ENCODE results near the gene ADPRHL1. TPM values are rescaled to one million over a fixed set of nuclear protein-coding genes. Genes with fewer than 3 reads are reported as not detected.
A peak's percentile ranks its signal among the peaks of the same experiment; 100 is the strongest.

ADPRHL1 gene
- total RNA-seq, 1 donor from 2014 or later = 0.62 TPM

- H3K4me1 Mint-ChIP-seq (ENCODE audit: low read depth) = peaks cover 62% of the 10 kb centered on the region
- DNase-seq (ENCODE audit: low spot score) = peak; percentile 22
These were observed 36.5 kb upstream of the ADPRHL1 start for GRCh38 chr13:113489549-113490495.

GRCh38 chr13:113489171-113489548 lies 35.9 kb upstream of the ADPRHL1 start:
- H3K9me3 Mint-ChIP-seq = no peaks in the 10 kb centered on the region
- intact Hi-C loops (cut with micrococcal nuclease) = no loop called here
- peaks cover 17% of the 10 kb centered on the region for H3K36me3 Mint-ChIP-seq (ENCODE audit: low read depth)
- H3K27me3 Mint-ChIP-seq (ENCODE audit: insufficient read depth) = peaks cover 3% of the 10 kb centered on the region
- peaks cover 58% of the 10 kb centered on the region for H3K4me1 Mint-ChIP-seq (ENCODE audit: low read depth)
- H3K4me3 Mint-ChIP-seq = peak overlapping the region; percentile 90
- DNase-seq (ENCODE audit: low spot score) = no peak
- peak overlapping the region; percentile 73 for H3K27ac Mint-ChIP-seq

More at GRCh38 chr13:113489549-113490495, 36.5 kb upstream of the ADPRHL1 start:
- H3K4me3 Mint-ChIP-seq = peak overlapping the region; percentile 90
- H3K9me3 Mint-ChIP-seq = no peaks in the 10 kb centered on the region
- peaks cover 16% of the 10 kb centered on the region for H3K36me3 Mint-ChIP-seq (ENCODE audit: low read depth)
- intact Hi-C loops (cut with micrococcal nuclease) = loop anchor here (1.0 to 2.0 kb wide), 2 partner anchors 279 to 548 kb away; no protein-coding TSS in a partner anchor
- H3K27me3 Mint-ChIP-seq (ENCODE audit: insufficient read depth) = peaks cover 3% of the 10 kb centered on the region
- H3K27ac Mint-ChIP-seq = peak overlapping the region; percentile 73

GRCh38 chr13:113488283-113488682 lies 35.0 kb upstream of the ADPRHL1 start:
- peaks cover 3% of the 10 kb centered on the region for H3K27me3 Mint-ChIP-seq (ENCODE audit: insufficient read depth)
- H3K4me1 Mint-ChIP-seq (ENCODE audit: low read depth) = peaks cover 49% of the 10 kb centered on the region
- intact Hi-C loops (cut with micrococcal nuclease) = no loop called here
- peaks cover 16% of the 10 kb centered on the region for H3K36me3 Mint-ChIP-seq (ENCODE audit: low read depth)
- H3K4me3 Mint-ChIP-seq = peak overlapping the region; percentile 90
- H3K27ac Mint-ChIP-seq = no peak overlapping the region
- H3K9me3 Mint-ChIP-seq = no peaks in the 10 kb centered on the region
- DNase-seq (ENCODE audit: low spot score) = no peak

GRCh38 chr13:113486698-113487097 lies 33.4 kb upstream of the ADPRHL1 start:
- peaks cover 3% of the 10 kb centered on the region for H3K27me3 Mint-ChIP-seq (ENCODE audit: insufficient read depth)
- no peak overlapping the region for H3K27ac Mint-ChIP-seq
- DNase-seq (ENCODE audit: low spot score) = no peak
- peaks cover 15% of the 10 kb centered on the region for H3K36me3 Mint-ChIP-seq (ENCODE audit: low read depth)
- peaks cover 38% of the 10 kb centered on the region for H3K4me1 Mint-ChIP-seq (ENCODE audit: low read depth)
- intact Hi-C loops (cut with micrococcal nuclease) = no loop called here
- H3K9me3 Mint-ChIP-seq = no peaks in the 10 kb centered on the region
- H3K4me3 Mint-ChIP-seq = no peak overlapping the region

DNA sequence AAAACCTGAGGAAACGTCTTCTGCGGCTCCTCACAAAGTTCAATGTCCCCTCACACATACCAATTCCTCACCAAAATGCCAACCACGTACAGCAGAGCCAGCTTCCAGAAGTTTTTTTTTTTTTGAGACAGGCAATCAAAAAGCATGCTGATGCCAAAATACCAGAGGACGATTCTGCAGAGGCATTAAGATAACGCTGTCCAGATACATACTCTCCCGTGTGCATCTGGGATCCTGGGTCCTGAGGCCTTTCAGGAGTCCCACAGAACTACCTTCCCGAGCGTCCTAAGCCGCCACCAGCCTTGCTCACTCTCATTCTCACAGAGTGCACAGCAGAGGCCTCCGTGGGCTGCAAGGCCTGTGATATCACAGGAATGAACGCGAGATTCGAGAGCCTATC lies 32.3 kb upstream of the ADPRHL1 start:
- H3K27ac Mint-ChIP-seq = no peak overlapping the region
- H3K36me3 Mint-ChIP-seq (ENCODE audit: low read depth) = peaks cover 16% of the 10 kb centered on the region
- no peak for DNase-seq (ENCODE audit: low spot score)
- H3K4me3 Mint-ChIP-seq = no peak overlapping the region
- H3K9me3 Mint-ChIP-seq = no peaks in the 10 kb centered on the region
- peaks cover 3% of the 10 kb centered on the region for H3K27me3 Mint-ChIP-seq (ENCODE audit: insufficient read depth)
- H3K4me1 Mint-ChIP-seq (ENCODE audit: low read depth) = peaks cover 37% of the 10 kb centered on the region
- intact Hi-C loops (cut with micrococcal nuclease) = no loop called here

DNA sequence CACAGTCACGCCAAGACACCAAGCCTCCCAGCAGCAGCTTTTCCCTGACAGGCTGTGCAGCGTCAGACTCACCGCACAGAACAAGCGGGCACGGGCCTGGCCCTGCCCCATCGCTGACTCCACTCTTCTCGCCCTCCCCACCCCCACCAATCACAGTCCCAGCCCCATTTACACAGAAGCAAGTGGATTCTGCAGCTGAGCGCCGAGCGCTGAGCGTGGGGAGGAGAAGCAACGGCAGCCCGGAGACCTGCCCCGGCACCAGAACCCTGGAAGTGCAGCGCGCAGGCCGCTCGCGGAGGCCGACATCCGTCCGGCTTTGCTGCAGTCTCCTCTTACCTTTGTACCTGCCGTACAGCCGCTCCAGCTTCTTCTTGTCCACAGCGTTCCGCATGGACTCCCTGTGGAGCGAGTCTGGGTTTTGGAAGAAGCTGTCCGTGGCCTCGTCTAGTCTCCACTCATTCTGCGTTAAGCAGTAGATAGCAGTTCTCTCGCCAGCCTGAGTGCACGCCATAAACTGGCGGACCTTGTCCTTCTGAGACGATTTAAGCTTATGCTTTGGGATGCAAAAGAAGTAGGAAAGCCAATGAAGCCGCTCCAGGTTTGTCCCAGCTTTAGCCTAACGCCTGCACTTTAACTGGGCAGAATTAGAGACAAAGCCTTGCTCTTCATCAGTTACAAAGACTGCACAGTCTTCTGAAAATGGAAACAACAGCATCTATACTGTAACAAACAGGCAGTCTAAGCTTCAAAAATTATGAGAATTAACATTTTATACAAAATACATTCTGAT lies 30.4 kb upstream of the ADPRHL1 start:
- no peak overlapping the region for H3K4me3 Mint-ChIP-seq
- peaks cover 16% of the 10 kb centered on the region for H3K36me3 Mint-ChIP-seq (ENCODE audit: low read depth)
- H3K4me1 Mint-ChIP-seq (ENCODE audit: low read depth) = peaks cover 23% of the 10 kb centered on the region
- no peaks in the 10 kb centered on the region for H3K27me3 Mint-ChIP-seq (ENCODE audit: insufficient read depth)
- DNase-seq (ENCODE audit: low spot score) = no peak
- intact Hi-C loops (cut with micrococcal nuclease) = no loop called here
- no peak overlapping the region for H3K27ac Mint-ChIP-seq
- no peaks in the 10 kb centered on the region for H3K9me3 Mint-ChIP-seq

- Mint-ChIP-seq H3K9me3 (no peaks in the 10 kb centered on the region), H3K4me1 (ENCODE audit: low read depth) (peaks cover 17% of the 10 kb centered on the region), H3K4me3 (no peak overlapping the region), H3K27ac (no peak overlapping the region), H3K27me3 (ENCODE audit: insufficient read depth) (no peaks in the 10 kb centered on the region), H3K36me3 (ENCODE audit: low read depth) (peaks cover 15% of the 10 kb centered on the region)
- no peak for DNase-seq (ENCODE audit: low spot score)
- intact Hi-C loops (cut with micrococcal nuclease) = no loop called here
These were observed 29.8 kb upstream of the ADPRHL1 start for GRCh38 chr13:113483081-113483480.

DNA sequence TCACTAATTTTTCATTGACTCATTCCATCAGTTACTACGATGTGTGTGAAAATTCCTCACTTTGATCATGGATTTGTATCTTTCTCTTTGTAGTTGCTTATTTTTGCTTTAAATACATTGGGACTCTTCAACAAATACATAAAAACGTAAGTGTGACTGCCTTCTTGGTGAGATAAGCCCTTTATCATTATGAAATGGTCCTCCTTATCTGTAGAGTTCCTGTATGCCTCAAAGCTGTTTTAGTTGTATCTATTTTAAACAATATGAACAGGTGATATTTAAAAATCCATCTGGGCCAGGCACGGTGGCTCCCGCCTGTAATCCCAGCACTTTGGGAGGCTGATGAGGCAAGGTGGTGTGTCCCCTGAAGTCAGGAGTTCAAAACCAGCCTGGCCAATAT lies 25.9 kb upstream of the ADPRHL1 start:
- DNase-seq (ENCODE audit: low spot score) = no peak
- H3K27me3 Mint-ChIP-seq (ENCODE audit: insufficient read depth) = no peaks in the 10 kb centered on the region
- H3K4me3 Mint-ChIP-seq = no peak overlapping the region
- intact Hi-C loops (cut with micrococcal nuclease) = no loop called here
- no peaks in the 10 kb centered on the region for H3K4me1 Mint-ChIP-seq (ENCODE audit: low read depth)
- H3K27ac Mint-ChIP-seq = no peak overlapping the region
- H3K9me3 Mint-ChIP-seq = no peaks in the 10 kb centered on the region
- peaks cover 19% of the 10 kb centered on the region for H3K36me3 Mint-ChIP-seq (ENCODE audit: low read depth)

- Mint-ChIP-seq H3K27me3 (ENCODE audit: insufficient read depth) (no peaks in the 10 kb centered on the region), H3K4me1 (ENCODE audit: low read depth) (no peaks in the 10 kb centered on the region), H3K4me3 (no peak overlapping the region), H3K27ac (no peak overlapping the region), H3K36me3 (ENCODE audit: low read depth) (peaks cover 22% of the 10 kb centered on the region), H3K9me3 (no peaks in the 10 kb centered on the region)
- intact Hi-C loops (cut with micrococcal nuclease) = no loop called here
- DNase-seq (ENCODE audit: low spot score) = no peak
These were observed 24.4 kb upstream of the ADPRHL1 start for GRCh38 chr13:113477724-113478123.

- peaks cover 22% of the 10 kb centered on the region for H3K36me3 Mint-ChIP-seq (ENCODE audit: low read depth)
- no peaks in the 10 kb centered on the region for H3K27me3 Mint-ChIP-seq (ENCODE audit: insufficient read depth)
- DNase-seq (ENCODE audit: low spot score) = no peak
- intact Hi-C loops (cut with micrococcal nuclease) = no loop called here
- H3K27ac Mint-ChIP-seq = no peak overlapping the region
- no peaks in the 10 kb centered on the region for H3K9me3 Mint-ChIP-seq
- H3K4me3 Mint-ChIP-seq = no peak overlapping the region
- H3K4me1 Mint-ChIP-seq (ENCODE audit: low read depth) = no peaks in the 10 kb centered on the region
These were observed 23.5 kb upstream of the ADPRHL1 start for GRCh38 chr13:113476811-113477210.

DNA sequence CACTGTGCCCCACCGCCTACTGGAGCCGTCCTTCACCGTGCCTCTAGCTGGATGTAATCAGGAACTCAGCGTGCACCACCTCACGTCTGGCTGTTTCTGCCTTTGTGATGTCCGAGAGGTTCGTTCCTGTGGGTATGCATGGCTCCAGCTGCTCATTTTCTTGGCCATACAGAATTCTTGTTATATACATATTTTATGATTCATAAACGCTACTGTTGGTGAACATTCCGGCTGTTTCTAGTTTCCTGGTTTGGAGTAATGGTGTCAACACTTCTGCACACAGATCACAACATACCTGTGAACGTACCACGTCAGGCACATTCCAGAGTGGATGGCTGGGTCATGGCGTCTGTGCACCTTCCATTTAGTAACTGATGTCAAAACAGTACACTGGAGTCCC lies 22.6 kb upstream of the ADPRHL1 start:
- Mint-ChIP-seq H3K4me3 (no peak overlapping the region), H3K36me3 (ENCODE audit: low read depth) (peaks cover 29% of the 10 kb centered on the region), H3K9me3 (no peaks in the 10 kb centered on the region), H3K27me3 (ENCODE audit: insufficient read depth) (no peaks in the 10 kb centered on the region), H3K27ac (no peak overlapping the region), H3K4me1 (ENCODE audit: low read depth) (no peaks in the 10 kb centered on the region)
- intact Hi-C loops (cut with micrococcal nuclease) = no loop called here
- DNase-seq (ENCODE audit: low spot score) = no peak

DNA sequence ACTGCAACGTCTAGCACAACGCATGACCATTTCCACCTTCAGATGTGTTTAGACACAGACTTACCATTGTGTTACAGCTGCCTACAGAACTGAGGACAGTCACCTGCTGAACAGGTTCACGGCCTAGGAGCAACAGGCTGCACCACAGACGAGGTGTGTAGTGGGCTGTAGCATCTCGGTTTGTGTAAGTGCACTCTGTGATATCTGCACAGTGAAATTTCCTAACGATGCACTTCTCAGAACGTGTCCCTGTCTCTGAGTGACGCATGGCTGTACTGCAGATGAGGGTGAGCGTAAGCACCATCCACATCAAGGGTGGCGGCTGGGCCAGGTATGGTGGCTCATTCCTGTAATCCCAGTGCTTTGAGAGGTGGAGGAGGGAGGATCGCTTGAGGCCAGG lies 22.0 kb upstream of the ADPRHL1 start:
- peaks cover 26% of the 10 kb centered on the region for H3K36me3 Mint-ChIP-seq (ENCODE audit: low read depth)
- H3K4me3 Mint-ChIP-seq = no peak overlapping the region
- H3K9me3 Mint-ChIP-seq = no peaks in the 10 kb centered on the region
- no peaks in the 10 kb centered on the region for H3K27me3 Mint-ChIP-seq (ENCODE audit: insufficient read depth)
- intact Hi-C loops (cut with micrococcal nuclease) = no loop called here
- H3K27ac Mint-ChIP-seq = no peak overlapping the region
- DNase-seq (ENCODE audit: low spot score) = no peak
- no peaks in the 10 kb centered on the region for H3K4me1 Mint-ChIP-seq (ENCODE audit: low read depth)

- peaks cover 22% of the 10 kb centered on the region for H3K36me3 Mint-ChIP-seq (ENCODE audit: low read depth)
These were observed 20.9 kb upstream of the ADPRHL1 start for GRCh38 chr13:113474179-113474578.

More at GRCh38 chr13:113474179-113474578, 20.9 kb upstream of the ADPRHL1 start:
- intact Hi-C loops (cut with micrococcal nuclease) = no loop called here
- Mint-ChIP-seq H3K27ac (no peak overlapping the region), H3K4me1 (ENCODE audit: low read depth) (no peaks in the 10 kb centered on the region), H3K27me3 (ENCODE audit: insufficient read depth) (no peaks in the 10 kb centered on the region), H3K4me3 (no peak overlapping the region), H3K9me3 (no peaks in the 10 kb centered on the region)
- DNase-seq (ENCODE audit: low spot score) = no peak

Measured in activated T-helper 1 cell treated with anti-CD3 and anti-CD28 coated beads, Interleukin-12 subunit alpha, Interleukin-12 subunit beta, Interleukin-2, Interleukin-4 antibody, amounts not matched to agents 30 ng/mL and 10 ng/mL and 1 ng/mL, durations not matched to agents 14 hours and 24 hours and 36 hours (primary cell).